ENCODE measurements around the gene ELAVL1. TPM values are rescaled to one million over a fixed set of nuclear protein-coding genes. Genes with fewer than 3 reads are reported as not detected.

ELAVL1 gene
- total and polyA plus RNA-seq, 10 donors, result 13.5 to 66.7 (median 29.9) TPM

GRCh38 chr19:7986321-7987113 lies 18.9 kb downstream of the ELAVL1 start:
- H3K27me3 ChIP-seq (replicated peaks in 1 of 7), result no peaks in the 10 kb centered on the region
- no peak for DNase-seq
- peaks cover 4 to 57% (median 29%) of the 10 kb centered on the region in 6 donors for H3K4me1 ChIP-seq
- H3K4me3 ChIP-seq, result no peak overlapping the region
- WGBS, 5 donors, result 83 to 89% (median 87%) methylated on average over 23 of the region's 23 CpGs
- H3K36me3 ChIP-seq, result peaks cover 7 to 100% (median 72%) of the 10 kb centered on the region in 6 donors
- no peaks in the 10 kb centered on the region for H3K9me3 ChIP-seq
- intact Hi-C loops (cut with DNase I; ENCODE audit: low total_unique reads), result no loop called here
- TF ChIP-seq POLR2AphosphoS5 (IDR thresholded peaks at IDR 0.05), result no peak
- TF ChIP-seq CTCF (IDR thresholded peaks at IDR 0.05 in 8 of 11, conservative IDR thresholded peaks at IDR 0.05 in 3 of 11), result no peak
- TF ChIP-seq POLR2A (IDR thresholded peaks at IDR 0.05), result no peak
- peak overlapping the region in 5 of 8 donors; percentile 43 to 68 (median 61) for H3K27ac ChIP-seq

- Histone ChIP-seq H3K4me3 (no peak overlapping the region), H3K4me1 (peaks cover 4 to 58% (median 31%) of the 10 kb centered on the region in 6 donors), H3K27me3 (replicated peaks in 1 of 7) (no peaks in the 10 kb centered on the region), H3K36me3 (peaks cover 0 to 100% (median 69%) of the 10 kb centered on the region in 6 donors), H3K9me3 (no peaks in the 10 kb centered on the region), H3K27ac (peak overlapping the region in 2 of 8 donors; percentile 68)
- TF ChIP-seq POLR2A (IDR thresholded peaks at IDR 0.05) (no peak), CTCF (IDR thresholded peaks at IDR 0.05 in 8 of 11, conservative IDR thresholded peaks at IDR 0.05 in 3 of 11) (no peak), POLR2AphosphoS5 (IDR thresholded peaks at IDR 0.05) (no peak)
- no peak for DNase-seq
- intact Hi-C loops (cut with DNase I; ENCODE audit: low total_unique reads), result no loop called here
- 77 to 85% (median 78%) methylated on average over 6 to 7 of the region's 7 CpGs for WGBS, 5 donors
Observed at GRCh38 chr19:7985481-7985911, 19.9 kb downstream of the ELAVL1 start.

DNA sequence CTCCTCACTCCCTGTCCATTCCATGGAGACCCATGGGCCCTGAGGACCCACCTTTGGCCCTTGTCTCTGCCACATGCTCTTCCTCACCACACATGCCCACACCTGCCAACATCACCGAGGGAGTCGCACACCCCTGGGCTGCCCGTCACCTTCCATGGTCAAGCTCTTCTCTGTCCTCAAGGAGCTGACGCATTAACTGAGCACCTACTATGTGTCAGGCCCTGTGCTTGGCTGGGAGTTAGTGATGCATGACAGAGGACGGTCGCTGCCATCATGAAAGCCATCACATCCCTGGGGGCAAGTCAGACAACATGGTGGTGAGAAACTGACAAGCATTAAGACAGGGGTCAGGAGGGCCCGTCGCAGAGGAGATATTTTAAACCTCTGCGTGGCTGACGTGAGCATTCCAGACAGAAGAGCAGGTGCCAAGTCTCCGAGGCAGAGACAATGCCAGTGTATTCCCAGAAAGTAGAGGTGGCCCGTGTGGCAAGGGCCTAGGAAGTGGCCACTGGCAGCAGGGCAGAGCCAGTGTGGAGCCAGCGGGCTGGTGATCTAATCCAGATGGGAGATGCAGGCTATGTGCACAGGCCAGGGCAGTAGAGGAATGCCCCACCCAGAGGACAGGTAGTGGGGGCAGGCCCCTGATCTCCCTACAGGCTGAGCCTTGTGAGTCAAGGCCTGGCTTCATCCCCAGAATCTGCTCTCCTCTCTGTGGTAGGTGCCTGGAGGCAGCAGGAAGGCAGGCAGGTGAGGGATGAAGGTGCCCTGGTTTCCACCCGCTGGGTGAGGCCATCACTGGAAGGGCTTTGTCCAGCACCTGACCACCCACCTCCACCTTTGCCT lies 21.2 kb downstream of the ELAVL1 start:
- peak; percentile 50 for DNase-seq
- Histone ChIP-seq H3K9me3 (no peaks in the 10 kb centered on the region), H3K4me3 (no peak overlapping the region), H3K27me3 (replicated peaks in 1 of 7) (no peaks in the 10 kb centered on the region), H3K4me1 (peaks cover 4 to 58% (median 31%) of the 10 kb centered on the region in 6 donors), H3K27ac (peak overlapping the region in 6 of 8 donors; percentile 73 to 86 (median 78)), H3K36me3 (peaks cover 4 to 100% (median 69%) of the 10 kb centered on the region in 6 donors)
- TF ChIP-seq POLR2AphosphoS5 (IDR thresholded peaks at IDR 0.05) (no peak), POLR2A (IDR thresholded peaks at IDR 0.05) (no peak), CTCF (IDR thresholded peaks at IDR 0.05 in 8 of 11, conservative IDR thresholded peaks at IDR 0.05 in 3 of 11) (no peak)
- intact Hi-C loops (cut with DNase I; ENCODE audit: low total_unique reads), result no loop called here
- WGBS, 5 donors, result 91 to 96% (median 94%) methylated on average over 12 to 14 of the region's 14 CpGs
